K562 (cell line): Measurements from ENCODE around the gene CDHR2. TPM values are rescaled to one million over a fixed set of nuclear protein-coding genes. Genes with fewer than 3 reads are reported as not detected.

Experiments
- ATAC-seq: fragments of 200-7000 bp; cut with Tn5 transposase; 3 replicates; pipeline ENCODE4 v1.9.1; 2020; ENCODE audit warnings: moderate library complexity
- BruUV-seq: library from RNA; stranded (reverse); fragments of 400-500 nt; replicated peaks from 2 replicates; lab custom pipeline; 2021; lab: Mats Ljungman, UMichigan
- CTCF ChIA-PET: fragments of 300-600 bp; formaldehyde crosslinking; extraction: SDS; loops from one replicate; lab custom pipeline; 2021; ENCODE audit warnings: low intra/inter-chr PET ratio; lab: Yijun Ruan, JAX
- POLR2A ChIA-PET: fragments of 300-600, 350-650 bp; sonication (Branson Sonifier 250); formaldehyde crosslinking; extraction: SDS; loops from one replicate; lab custom pipeline; 2021; ENCODE audit warnings: antibody characterized with exemption, inconsistent platforms; lab: Yijun Ruan, JAX
- DNase-seq, 4 experiments: peaks; one replicate each; pipeline versions ENCODE4 v3.0.0 to v3.0.0-alpha.2; 2011 to 2018; ENCODE audit warnings: low spot score in 3 of 4, mixed read lengths in 3 of 4; ENCODE audit errors: extremely low read depth in 1 of 4
- FAIRE-seq: peaks from 2 replicates; lab custom pipeline; 2011; peaks lifted over from hg19 to GRCh38; lab: Jason Lieb, UNC
- H2AFZ ChIP-seq: 2 replicates; pipeline ENCODE4 v1.6.0; 2011; ENCODE audit warnings: low read depth, low read length, control low read depth, inconsistent platforms
- H3K27ac ChIP-seq: fragments of 200-600 bp; 3 replicates; pipeline ENCODE4 v1.8.0; 2011; ENCODE audit warnings: low read depth, mild to moderate bottlenecking, control low read depth, inconsistent platforms, low read length, moderate library complexity, mixed read lengths; ENCODE audit errors: extremely low read depth
- H3K27me3 ChIP-seq, 2 experiments: fragments of 300-600 bp in 1 of 2; 2 replicates in 1 of 2; 3 replicates in 1 of 2; pipeline versions ENCODE4 v1.6.0 to v1.8.0; 2011; ENCODE audit warnings: inconsistent platforms in 2 of 2, low read length in 2 of 2, mild to moderate bottlenecking in 1 of 2, mixed read lengths in 1 of 2, moderate library complexity in 1 of 2; ENCODE audit not compliant: control insufficient read depth in 2 of 2, insufficient read depth in 2 of 2
- H3K36me3 ChIP-seq: fragments of 300-600 bp; 3 replicates; pipeline ENCODE4 v1.8.0; 2011; ENCODE audit warnings: mild to moderate bottlenecking, low read length, inconsistent platforms; ENCODE audit not compliant: control insufficient read depth, insufficient read depth
- H3K4me1 ChIP-seq, 2 experiments: fragments of 200-600 bp in 1 of 2; replicated peaks in 1 of 2; 2 replicates in 1 of 2; 3 replicates in 1 of 2; pipeline versions ENCODE4 v1.5.1 to v1.8.0; 2011; ENCODE audit warnings: inconsistent platforms in 2 of 2, low read length in 2 of 2, mild to moderate bottlenecking in 1 of 2, mixed read lengths in 1 of 2, moderate library complexity in 1 of 2; ENCODE audit not compliant: control insufficient read depth in 2 of 2, insufficient read depth in 2 of 2
- H3K4me2 ChIP-seq: 2 replicates; pipeline ENCODE4 v1.6.1; 2011; ENCODE audit warnings: low read length, control low read depth, inconsistent platforms, mixed read lengths; ENCODE audit not compliant: insufficient read depth
- H3K4me3 ChIP-seq: fragments of 200-600 bp; sonication (generic), shearing (Covaris generic); 2 replicates; pipeline ENCODE4 v1.5.1; 2016; ENCODE audit warnings: control low read depth, inconsistent platforms
- H3K79me2 ChIP-seq: fragments of 200-600 bp; 3 replicates; pipeline ENCODE4 v1.8.0; 2011; ENCODE audit warnings: low read length, inconsistent platforms; ENCODE audit not compliant: control insufficient read depth, insufficient read depth
- H3K9ac ChIP-seq, 2 experiments: 2 replicates each; pipeline versions ENCODE4 v1.6.0 to v1.6.1; 2011; ENCODE audit warnings: low read depth in 2 of 2, low read length in 2 of 2, control low read depth in 1 of 2, inconsistent platforms in 1 of 2, mild to moderate bottlenecking in 1 of 2, mixed read lengths in 1 of 2; ENCODE audit not compliant: insufficient read depth in 1 of 2
- H3K9me1 ChIP-seq: one replicate; pipeline ENCODE4 v1.6.0; 2011; ENCODE audit warnings: inconsistent platforms, mild to moderate bottlenecking, low read length, moderate library complexity; ENCODE audit not compliant: control insufficient read depth, insufficient read depth
- H3K9me3 ChIP-seq: replicated peaks from 2 replicates; pipeline ENCODE4 v1.5.1; 2011; ENCODE audit warnings: low read depth, low read length, inconsistent platforms; ENCODE audit not compliant: control insufficient read depth, insufficient read depth
- H4K20me1 ChIP-seq: replicated peaks from 2 replicates; pipeline ENCODE4 v1.6.1; 2011; ENCODE audit warnings: low read length, inconsistent platforms, mixed read lengths; ENCODE audit not compliant: control insufficient read depth, insufficient read depth
- ARID3A ChIP-seq: IDR thresholded peaks from 2 replicates; pipeline ENCODE4 v1.6.1; 2012; ENCODE audit warnings: low read depth, low read length, improper control_type of control experiment, borderline replicate concordance
- TFAP4 ChIP-seq: sonication (generic); formaldehyde crosslinking; IDR thresholded peaks from 2 replicates; pipeline ENCODE4 v1.8.0; 2022; ENCODE audit warnings: missing genetic modification reagents, mild to moderate bottlenecking, moderate library complexity, borderline replicate concordance
- WGBS: fragments of 100-300 bp; shearing (Covaris generic); methylation state at CpG from one replicate; pipeline ENCODE4 v1.1.6; 2016; ENCODE audit warnings: low coverage, mixed read lengths; ENCODE audit not compliant: insufficient coverage; ENCODE audit errors: missing lambda C conversion rate; 5-methylcytosine and 5-hydroxymethylcytosine counted together
- in situ Hi-C: fragments of 300-500 bp; cut with MboI; formaldehyde crosslinking; loops from 4 replicates; pipeline ENCODE4 v1.15.0; 2018; ENCODE audit warnings: inconsistent platforms, mixed read lengths
- intact Hi-C: fragments of 100-400 bp; cut with micrococcal nuclease; formaldehyde crosslinking; loops from 2 replicates; pipeline ENCODE4 v1.14.2; 2022
- polyA plus RNA-seq, 8 experiments: library from polyadenylated mRNA; depleted of rRNA in 4 of 8; stranded (reverse) in 5 of 8; unstranded in 3 of 8; fragments of >200 nt; fragmentation: Nextera tagmentation in 2 of 8; fragmentation: Illumina TruSeq in 1 of 8; extraction: Ambion mirVana in 2 of 8; extraction: Trizol in 1 of 8; gene quantifications; 2 replicates each; pipeline versions ENCODE4 v1.2.1 to v1.2.3, GENCODE V29; 2011 to 2014; ENCODE audit warnings: inconsistent platforms in 1 of 8, missing spikeins in 1 of 8
- total RNA-seq, 7 experiments: library from RNA; depleted of rRNA in 6 of 7; stranded (reverse); fragments of >200 nt in 6 of 7; fragmentation: Illumina TruSeq in 2 of 7; extraction: Trizol in 2 of 7; gene quantifications; 2 replicates each; pipeline versions ENCODE4 v1.2.1 to v1.2.3, GENCODE V29; 2011 to 2021; ENCODE audit warnings: low replicate concordance in 1 of 7

CDHR2 gene
- total and polyA plus RNA-seq, 9 of the 15 experiments (the other 6 are each of a cell fraction or from before 2014, with no cell fraction given), result 0.01 to 0.62 (median 0.09) TPM; not detected in 2

- H3K9ac ChIP-seq, result peak overlapping the region in 1 of 2 experiments; percentile 74; a peak in 1 of 4 replicates
- ATAC-seq (no peak), DNase-seq (no peak), FAIRE-seq (no peak)
- 0 out of 3 replicates have a peak, but pooled peaks cover 2% of the 10 kb centered on the region for H3K79me2 ChIP-seq
- ChIA-PET CTCF (no interaction called here), POLR2A (interaction anchor here (0.6 to 0.7 kb wide), 2 partner anchors 11 to 159 kb away, joined by 3 read pairs; no protein-coding TSS in a partner anchor)
- intact Hi-C loops, result no loop called here
- 39% methylated on average over 7 of the region's 7 CpGs for WGBS
- no peaks in the 10 kb centered on the region; the same call in 2 of the 3 replicates for H3K36me3 ChIP-seq
- no TSS peak for BruUV-seq
- H3K27me3 ChIP-seq, result peaks cover 26 to 49% of the 10 kb centered on the region in 2 experiments
- H4K20me1 ChIP-seq, result no peaks in the 10 kb centered on the region; the same call in 1 of the 2 replicates
- no peak overlapping the region for H3K4me3 ChIP-seq
- in situ Hi-C loops, result no loop called here
- no peaks in the 10 kb centered on the region for H3K9me1 ChIP-seq
- 0 out of 2 replicates have a peak, but pooled peaks have one; percentile 19 for TF ChIP-seq TFAP4 (CRISPR knock-in tag)
- no peak for TF ChIP-seq ARID3A
- peaks cover 0 to 26% of the 10 kb centered on the region in 2 experiments; a peak in 4 of 5 replicates for H3K4me1 ChIP-seq
- H3K4me2 ChIP-seq, result no peak overlapping the region
- H2AFZ ChIP-seq, result no peak overlapping the region
- no peaks in the 10 kb centered on the region for H3K9me3 ChIP-seq
- H3K27ac ChIP-seq, result no peak overlapping the region
Measured at GRCh38 chr5:176549871-176550270, 729 bp downstream of the CDHR2 start.
